Heart left ventricle (tissue), 16 donors: ENCODE results near the gene NFIX. TPM values are rescaled to one million over a fixed set of nuclear protein-coding genes. Genes with fewer than 3 reads are reported as not detected.

Experiments
- ATAC-seq, 4 donors: fragments of 200-7000 bp; cut with Tn5 transposase; one replicate each; pipeline ENCODE4 v1.9.1; 2020 to 2022; ENCODE audit warnings: moderate library complexity in 4 of 4, mild to moderate bottlenecking in 3 of 4, moderate number of reproducible peaks in 1 of 4
- DNase-seq, 5 donors: peaks; one replicate each; pipeline ENCODE4 v3.0.0-alpha.2; 2020
- H3K27ac ChIP-seq, 12 donors: fragments of 200-600 bp; sonication (generic) in 4 of 12; one replicate each; pipeline versions ENCODE4 v1.5.0 to v1.8.0; 2016 to 2022; ENCODE audit warnings: mild to moderate bottlenecking in 2 of 12
- H3K27me3 ChIP-seq, 9 donors: fragments of 200-600 bp; sonication (generic) in 2 of 9; one replicate each; pipeline versions ENCODE4 v1.5.1 to v1.8.0; 2016 to 2022; ENCODE audit warnings: mild to moderate bottlenecking in 3 of 9
- H3K36me3 ChIP-seq, 9 donors: fragments of 200-600 bp; sonication (generic) in 2 of 9; one replicate each; pipeline versions ENCODE4 v1.5.0 to v1.8.0; 2018 to 2022; ENCODE audit warnings: mild to moderate bottlenecking in 2 of 9
- H3K4me1 ChIP-seq, 12 donors: fragments of 200-600 bp; sonication (generic) in 4 of 12; one replicate each; pipeline versions ENCODE4 v1.5.0 to v1.8.0; 2016 to 2022; ENCODE audit warnings: mild to moderate bottlenecking in 3 of 12
- H3K4me3 ChIP-seq, 12 donors: fragments of 200-600 bp; sonication (generic) in 4 of 12; one replicate each; pipeline versions ENCODE4 v1.5.0 to v1.8.0; 2017 to 2022; ENCODE audit warnings: mild to moderate bottlenecking in 9 of 12, moderate library complexity in 4 of 12
- H3K9me3 ChIP-seq, 12 donors: fragments of 200-600 bp; sonication (generic) in 4 of 12; one replicate each; pipeline versions ENCODE4 v1.5.0 to v1.8.0; 2016 to 2022; ENCODE audit warnings: mild to moderate bottlenecking in 1 of 12
- POLR2A ChIP-seq, 2 donors: fragments of 450-650 bp; IDR thresholded peaks; one replicate each; pipeline ENCODE4 v1.6.1; 2017; ENCODE audit warnings: antibody characterized with exemption in 2 of 2, mild to moderate bottlenecking in 2 of 2, moderate library complexity in 2 of 2
- WGBS, 4 donors: extraction: QIAGEN DNeasy Blood & Tissue Kit in 2 of 4; methylation state at CpG; one replicate each; pipeline versions ENCODE4 v1.1.5 to v1.1.7; 2013 to 2018; 5-methylcytosine and 5-hydroxymethylcytosine counted together
- intact Hi-C, 10 donors: fragments of 100-400 bp; cut with DNase I; formaldehyde crosslinking; loops; one replicate each; pipeline versions ENCODE4 v1.11.1 to v1.14.2; 2022
- polyA plus RNA-seq, 2 donors: library from polyadenylated mRNA; stranded (reverse); fragments of 200-250 nt; gene quantifications; one replicate each; pipeline ENCODE4 v1.2.3, GENCODE V29; 2013
- total RNA-seq, 9 donors: library from RNA; depleted of rRNA in 2 of 9; stranded (reverse); fragments of >200 nt in 2 of 9; fragmentation: NEBNext Ultra II Directional in 3 of 9; extraction: Animal tissue kit (Norgen Biotek cat#: 25700) in 3 of 9; gene quantifications; one replicate each; pipeline versions ENCODE4 v1.1.0 to v1.2.4, GENCODE V29; 2016 to 2023
- TF ChIP-seq, protein P1 (sequence below), 12 donors: fragments of 200-600 bp; sonication (generic) in 4 of 12; IDR thresholded peaks; one replicate each; pipeline versions ENCODE4 v1.5.0 to v1.8.0; 2018 to 2022; ENCODE audit warnings: antibody characterized with exemption in 12 of 12, mild to moderate bottlenecking in 5 of 12
- donor health status: ischemic (EF 13 %, LVEDD 7.1; RV severe dilation, severe dysfunction).
- donor health status: healthy with polysubstance abuse.
- donor health status: DM: no; HTN: yes; CAD: no.
- donor health status: DM: no; HTN: no; CAD: no.
- donor health status: ischemic (EF 25% LVEDD 6.9; RV normal size, moderate dysfunction).
- donor health status: ischemic (EF 25% LVEDD 5.7; RV mildly dilated, moderate dysfunction).
- donor health status: healthy.
- donor health status: DM: yes; HTN: yes; CAD: no.
- donor health status: ischemic (EF 35%, LVEDD 5.7; RV mildly dilated, moderate dysfunction).
- donor health status: nonischemic (EF 11% LVEDD 7.7; RV severe dilation, severe dysfunction).
- donor health status: DM: yes; HTN: yes; CAD: no.
- donor health status: PGD.
- donor health status: ischemic (EF 29% LVEDD 5.4; RV normal size, mild dysfunction).
- donor health status: nonischemic (EF 23%, LVEDD 6.1; RV moderate dilation, normal function).

The NFIX gene
- total and polyA plus RNA-seq, 11 donors = 42.1 to 147 (median 107) TPM

DNA sequence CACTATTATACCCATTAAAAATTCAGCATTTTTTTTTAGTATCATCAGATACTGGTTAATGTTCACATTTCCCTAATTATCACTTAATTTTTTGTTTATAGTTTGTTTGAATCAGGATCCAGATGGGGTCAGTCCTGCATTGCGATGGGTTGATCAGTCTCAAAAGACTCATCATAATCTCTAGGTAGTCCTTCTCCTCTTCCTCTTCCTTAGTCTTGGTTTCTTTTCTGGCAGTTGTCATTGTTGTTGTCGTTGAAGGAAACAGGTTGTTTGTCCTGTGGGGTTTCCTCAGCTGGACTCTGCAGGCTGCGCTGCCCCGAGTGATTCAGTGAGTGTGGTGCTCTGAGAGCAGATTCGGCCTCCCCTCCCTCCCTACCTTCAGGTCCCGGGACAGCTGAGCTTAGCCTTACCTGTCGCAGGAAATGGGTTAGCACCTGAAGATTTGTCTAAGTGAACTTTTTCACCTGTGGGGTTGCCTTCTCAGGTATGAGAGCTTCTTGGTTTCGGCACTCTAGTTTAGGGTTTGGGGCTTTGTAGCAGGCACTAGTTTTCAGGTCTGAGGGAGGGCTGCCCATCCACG lies 34.1 kb downstream of the NFIX start:
- no peaks in the 10 kb centered on the region for H3K9me3 ChIP-seq
- peaks cover 6 to 98% (median 80%) of the 10 kb centered on the region in 12 donors for H3K4me1 ChIP-seq
- peaks cover 0 to 28% (median 7%) of the 10 kb centered on the region in 9 donors for H3K36me3 ChIP-seq
- peaks cover 0 to 7% (median 0%) of the 10 kb centered on the region in 9 donors for H3K27me3 ChIP-seq
- H3K27ac ChIP-seq = peak overlapping the region in 8 of 12 donors; percentile 41 to 87 (median 77)
- intact Hi-C loops = loop anchor here in 4 of 10 donors (5.0 kb wide), 2 partner anchors 33 to 42 kb away; no protein-coding TSS in a partner anchor
- ATAC-seq (no peak), DNase-seq (peak in 1 of 5 donors; percentile 49)
- H3K4me3 ChIP-seq = no peak overlapping the region
- TF ChIP-seq POLR2A (IDR thresholded peaks at IDR 0.05) = no peak
- TF ChIP-seq, protein P1, sequence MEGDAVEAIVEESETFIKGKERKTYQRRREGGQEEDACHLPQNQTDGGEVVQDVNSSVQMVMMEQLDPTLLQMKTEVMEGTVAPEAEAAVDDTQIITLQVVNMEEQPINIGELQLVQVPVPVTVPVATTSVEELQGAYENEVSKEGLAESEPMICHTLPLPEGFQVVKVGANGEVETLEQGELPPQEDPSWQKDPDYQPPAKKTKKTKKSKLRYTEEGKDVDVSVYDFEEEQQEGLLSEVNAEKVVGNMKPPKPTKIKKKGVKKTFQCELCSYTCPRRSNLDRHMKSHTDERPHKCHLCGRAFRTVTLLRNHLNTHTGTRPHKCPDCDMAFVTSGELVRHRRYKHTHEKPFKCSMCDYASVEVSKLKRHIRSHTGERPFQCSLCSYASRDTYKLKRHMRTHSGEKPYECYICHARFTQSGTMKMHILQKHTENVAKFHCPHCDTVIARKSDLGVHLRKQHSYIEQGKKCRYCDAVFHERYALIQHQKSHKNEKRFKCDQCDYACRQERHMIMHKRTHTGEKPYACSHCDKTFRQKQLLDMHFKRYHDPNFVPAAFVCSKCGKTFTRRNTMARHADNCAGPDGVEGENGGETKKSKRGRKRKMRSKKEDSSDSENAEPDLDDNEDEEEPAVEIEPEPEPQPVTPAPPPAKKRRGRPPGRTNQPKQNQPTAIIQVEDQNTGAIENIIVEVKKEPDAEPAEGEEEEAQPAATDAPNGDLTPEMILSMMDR (IDR thresholded peaks at IDR 0.05) = no peak
- 54 to 68% (median 60%) methylated on average over 7 to 9 of the region's 9 CpGs for WGBS, 4 donors

DNA sequence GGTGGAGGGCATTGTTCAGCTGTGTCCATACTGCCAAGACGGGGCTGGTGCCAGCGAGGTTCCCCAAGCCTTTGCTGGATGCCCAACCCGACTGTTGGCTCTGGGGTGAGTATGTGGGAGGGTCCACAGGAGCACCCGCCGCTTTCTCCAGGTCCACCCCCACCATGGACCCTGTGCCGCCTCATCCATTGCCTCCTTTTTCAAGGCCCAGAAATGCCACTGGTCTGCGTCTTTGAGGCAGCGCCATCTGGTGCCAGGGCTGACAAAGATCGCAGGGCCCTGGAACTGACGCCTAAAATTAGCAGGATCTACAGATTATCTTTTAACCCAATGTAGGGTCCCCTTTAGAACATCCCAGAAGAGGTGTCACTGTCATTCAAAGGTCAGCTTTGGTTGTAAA lies 34.6 kb downstream of the NFIX start:
- DNase-seq = peak in 1 of 5 donors; percentile 50
- Histone ChIP-seq H3K4me3 (no peak overlapping the region), H3K4me1 (peaks cover 6 to 99% (median 79%) of the 10 kb centered on the region in 12 donors), H3K36me3 (peaks cover 0 to 28% (median 7%) of the 10 kb centered on the region in 9 donors), H3K27ac (peak overlapping the region in 8 of 12 donors; percentile 41 to 89 (median 82)), H3K27me3 (peaks cover 0 to 2% (median 0%) of the 10 kb centered on the region in 9 donors), H3K9me3 (no peaks in the 10 kb centered on the region)
- ATAC-seq = no peak
- TF ChIP-seq POLR2A (IDR thresholded peaks at IDR 0.05) = no peak
- TF ChIP-seq, protein P1 (IDR thresholded peaks at IDR 0.05) = peak; percentile 11 to 55 (median 40)
- WGBS, 4 donors = 60 to 72% (median 70%) methylated on average over 9 to 10 of the region's 10 CpGs
- intact Hi-C loops = loop anchor here (2.0 to 10.0 kb wide), 8 partner anchors 32 to 65 kb away; partner anchors contain the start of gene NFIX (in 5 of the 10)

DNA sequence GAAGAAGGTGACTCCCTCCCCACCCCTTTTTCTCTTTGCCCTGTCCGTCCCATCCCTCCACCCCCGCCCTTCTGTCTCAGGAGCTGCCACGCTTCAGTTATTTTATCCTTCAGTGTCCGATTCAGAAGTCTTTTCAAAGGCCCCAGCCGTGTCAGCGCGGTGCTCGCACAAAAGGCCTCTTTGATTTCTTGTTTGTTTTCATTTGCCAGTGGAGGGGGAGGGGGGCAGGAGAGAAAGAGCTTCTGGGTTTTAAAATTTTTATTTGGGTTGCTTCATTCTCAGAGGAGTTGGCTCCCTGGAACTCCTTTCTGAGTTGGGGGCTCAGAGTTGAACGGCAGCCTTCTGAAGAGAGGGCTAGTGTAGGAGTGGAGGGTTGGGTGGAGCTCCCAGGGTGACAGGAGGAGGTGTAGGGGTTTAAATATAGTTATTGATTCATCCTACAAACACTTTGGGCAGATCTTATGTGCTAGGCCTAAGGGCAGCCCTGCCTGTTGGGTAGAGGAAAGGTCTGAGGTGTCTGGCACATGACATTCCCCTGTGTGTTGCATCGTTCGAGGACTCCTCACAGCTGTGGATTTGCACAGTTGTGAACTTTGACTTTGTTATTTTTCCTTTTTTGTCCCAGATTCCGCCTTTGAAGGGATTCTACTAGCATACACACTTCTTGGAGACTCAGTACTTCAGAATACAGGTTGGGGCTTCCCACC lies 36.8 kb downstream of the NFIX start:
- H3K4me1 ChIP-seq = peaks cover 13 to 100% (median 92%) of the 10 kb centered on the region in 12 donors
- DNase-seq (peak in 2 of 5 donors; percentile 51 to 67), ATAC-seq (peak; percentile 60 to 74 (median 68))
- WGBS, 4 donors = 56 to 73% (median 64%) methylated on average over 12 of the region's 12 CpGs
- no peaks in the 10 kb centered on the region for H3K9me3 ChIP-seq
- H3K27ac ChIP-seq = peak overlapping the region; percentile 37 to 89 (median 78)
- peaks cover 0 to 23% (median 0%) of the 10 kb centered on the region in 9 donors for H3K36me3 ChIP-seq
- TF ChIP-seq, protein P1 (IDR thresholded peaks at IDR 0.05) = no peak
- H3K27me3 ChIP-seq = no peaks in the 10 kb centered on the region
- H3K4me3 ChIP-seq = no peak overlapping the region
- intact Hi-C loops = loop anchor here in 9 of 10 donors (2.0 to 10.0 kb wide), 8 partner anchors 29 to 63 kb away; partner anchors contain the start of gene NFIX (in 5 of the 9)

DNA sequence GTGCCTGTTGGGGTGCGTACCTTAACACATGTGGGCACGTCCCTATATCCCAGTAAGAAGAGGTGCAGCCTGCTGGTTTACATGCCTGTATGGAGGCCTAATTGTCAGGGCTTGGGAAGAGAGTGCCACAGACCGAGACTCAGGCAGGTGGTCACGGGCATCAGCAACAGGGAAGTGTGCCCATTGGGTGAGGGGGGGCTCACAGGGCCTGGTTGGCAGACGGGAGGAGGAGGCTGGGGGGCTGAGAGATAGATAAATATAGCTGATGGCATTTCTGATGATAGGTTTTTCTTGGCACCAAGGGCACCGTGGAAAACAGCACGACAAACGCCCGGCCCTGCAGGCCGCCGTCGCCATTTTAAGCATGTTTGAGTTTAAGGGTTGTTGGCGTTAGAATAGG lies 37.6 kb downstream of the NFIX start:
- Histone ChIP-seq H3K4me3 (no peak overlapping the region), H3K36me3 (peaks cover 0 to 19% (median 0%) of the 10 kb centered on the region in 9 donors), H3K4me1 (peaks cover 17 to 100% (median 95%) of the 10 kb centered on the region in 12 donors), H3K9me3 (no peaks in the 10 kb centered on the region), H3K27me3 (no peaks in the 10 kb centered on the region), H3K27ac (peak overlapping the region; percentile 37 to 89 (median 78))
- WGBS, 4 donors = 74 to 82% (median 76%) methylated on average over 13 of the region's 13 CpGs
- intact Hi-C loops = loop anchor here in 9 of 10 donors (2.0 to 10.0 kb wide), 8 partner anchors 28 to 62 kb away; partner anchors contain the start of gene NFIX (in 5 of the 9)
- peak in 1 of 5 donors; percentile 26 for DNase-seq
- no peak for TF ChIP-seq POLR2A (IDR thresholded peaks at IDR 0.05)
- TF ChIP-seq, protein P1 (IDR thresholded peaks at IDR 0.05) = no peak
- no peak for ATAC-seq
